Activated naive CD8-positive, alpha-beta T cell treated with anti-CD3 and anti-CD28 coated beads, Interleukin-2, amount 10 ng/mL, durations not matched to agents 7 days and 5 days (primary cell): ENCODE results near the gene PTTG1. TPM values are rescaled to one million over a fixed set of nuclear protein-coding genes. Genes with fewer than 3 reads are reported as not detected.

Experiments
- ATAC-seq: fragments of 150-1000 bp; cut with Tn5 transposase; one replicate; pipeline ENCODE4 v1.10.0; 2021; ENCODE audit warnings: low read depth, moderate library complexity
- POLR2A ChIA-PET: fragments of 350-600 bp; sonication (Branson Sonifier 250); formaldehyde crosslinking; loops from one replicate; lab custom pipeline; 2021; ENCODE audit warnings: antibody characterized with exemption; lab: Charles Lee
- DNase-seq: peaks from one replicate; pipeline ENCODE4 v3.0.0; 2021
- H3K27ac Mint-ChIP-seq: one replicate; pipeline ENCODE4 v1.8.0; 2022; ENCODE audit warnings: mild to moderate bottlenecking, mixed read lengths
- H3K27me3 Mint-ChIP-seq: one replicate; pipeline ENCODE4 v1.8.0; 2022; ENCODE audit warnings: mild to moderate bottlenecking, moderate library complexity, mixed read lengths
- H3K36me3 Mint-ChIP-seq: one replicate; pipeline ENCODE4 v1.8.0; 2021; ENCODE audit warnings: mild to moderate bottlenecking, mixed read lengths
- H3K4me1 Mint-ChIP-seq: one replicate; pipeline ENCODE4 v1.8.0; 2021; ENCODE audit warnings: mixed read lengths
- H3K4me3 Mint-ChIP-seq: one replicate; pipeline ENCODE4 v1.8.0; 2022; ENCODE audit warnings: mild to moderate bottlenecking, moderate library complexity, mixed read lengths
- H3K9me3 Mint-ChIP-seq: one replicate; pipeline ENCODE4 v1.8.0; 2021; ENCODE audit warnings: mixed read lengths
- total RNA-seq, 2 experiments: library from RNA; stranded (reverse); gene quantifications; one replicate each; pipeline ENCODE4 v1.2.3, GENCODE V29; 2021

The PTTG1 gene
- total RNA-seq, 2 experiments from 2014 or later: 118 TPM

GRCh38 chr5:160464466-160464797 is 42.8 kb downstream of the PTTG1 start:
- ATAC-seq: no peak
- DNase-seq: no peak
- Mint-ChIP-seq H3K9me3 (no peaks in the 10 kb centered on the region), H3K36me3 (no peaks in the 10 kb centered on the region), H3K27ac (no peak overlapping the region), H3K27me3 (no peaks in the 10 kb centered on the region), H3K4me1 (peaks cover 34% of the 10 kb centered on the region), H3K4me3 (no peak overlapping the region)
- POLR2A ChIA-PET: no interaction called here

- ATAC-seq: no peak
- POLR2A ChIA-PET: interaction anchor here (2.0 kb wide), 1 partner anchor 41 kb away, joined by 15 read pairs; no protein-coding TSS in a partner anchor
- no peak overlapping the region for H3K27ac Mint-ChIP-seq
These were observed 44.5 kb downstream of the PTTG1 start for GRCh38 chr5:160466116-160466515.

GRCh38 chr5:160466889-160467554 is 45.4 kb downstream of the PTTG1 start:
- Mint-ChIP-seq H3K36me3 (peaks cover 4% of the 10 kb centered on the region), H3K9me3 (no peaks in the 10 kb centered on the region), H3K4me1 (peaks cover 56% of the 10 kb centered on the region), H3K27me3 (no peaks in the 10 kb centered on the region), H3K4me3 (peak overlapping the region; percentile 93), H3K27ac (peak overlapping the region; percentile 94)
- ATAC-seq (no peak), DNase-seq (no peak)
- POLR2A ChIA-PET: interaction anchor here (0.7 to 2.0 kb wide), 5 partner anchors 25 to 48 kb away, joined by 3 to 15 read pairs (median 6); partner anchors contain the start of genes PTTG1 and SLU7

More at GRCh38 chr5:160466116-160466515, 44.5 kb downstream of the PTTG1 start:
- no peak overlapping the region for H3K4me3 Mint-ChIP-seq
- H3K4me1 Mint-ChIP-seq: peaks cover 48% of the 10 kb centered on the region
- no peaks in the 10 kb centered on the region for H3K27me3 Mint-ChIP-seq
- no peaks in the 10 kb centered on the region for H3K9me3 Mint-ChIP-seq
- DNase-seq: no peak
- peaks cover 2% of the 10 kb centered on the region for H3K36me3 Mint-ChIP-seq

- peak overlapping the region; percentile 93 for H3K4me3 Mint-ChIP-seq
- H3K9me3 Mint-ChIP-seq: no peaks in the 10 kb centered on the region
- peaks cover 58% of the 10 kb centered on the region for H3K4me1 Mint-ChIP-seq
- peak overlapping the region; percentile 94 for H3K27ac Mint-ChIP-seq
- POLR2A ChIA-PET: interaction anchor here (0.6 to 2.0 kb wide), 8 partner anchors 16 to 63 kb away, joined by 3 to 15 read pairs (median 4); partner anchors contain the start of genes PTTG1 and SLU7
- DNase-seq (peak; percentile 81), ATAC-seq (peak; percentile 90)
- H3K36me3 Mint-ChIP-seq: peaks cover 8% of the 10 kb centered on the region
- no peaks in the 10 kb centered on the region for H3K27me3 Mint-ChIP-seq
These were observed 46.1 kb downstream of the PTTG1 start for GRCh38 chr5:160467555-160468362.

- H3K4me1 Mint-ChIP-seq: peaks cover 60% of the 10 kb centered on the region
- POLR2A ChIA-PET: interaction anchor here (0.6 to 1.8 kb wide), 5 partner anchors 15 to 64 kb away, joined by 3 to 12 read pairs (median 3); partner anchors contain the start of gene SLU7
- ATAC-seq (no peak), DNase-seq (no peak)
- no peaks in the 10 kb centered on the region for H3K27me3 Mint-ChIP-seq
- H3K36me3 Mint-ChIP-seq: peaks cover 10% of the 10 kb centered on the region
- no peaks in the 10 kb centered on the region for H3K9me3 Mint-ChIP-seq
- peak overlapping the region; percentile 93 for H3K4me3 Mint-ChIP-seq
- H3K27ac Mint-ChIP-seq: peak overlapping the region; percentile 94
These were observed 46.8 kb downstream of the PTTG1 start for GRCh38 chr5:160468363-160468975.

- peaks cover 10% of the 10 kb centered on the region for H3K36me3 Mint-ChIP-seq
- H3K4me3 Mint-ChIP-seq: peak overlapping the region; percentile 93
- H3K27me3 Mint-ChIP-seq: no peaks in the 10 kb centered on the region
- peaks cover 56% of the 10 kb centered on the region for H3K4me1 Mint-ChIP-seq
- no peak for DNase-seq
- H3K27ac Mint-ChIP-seq: peak overlapping the region; percentile 78
- ATAC-seq: no peak
- H3K9me3 Mint-ChIP-seq: no peaks in the 10 kb centered on the region
- POLR2A ChIA-PET: no interaction called here
These were observed 47.8 kb downstream of the PTTG1 start for GRCh38 chr5:160469156-160470144.

GRCh38 chr5:160470437-160471361 is 49.0 kb downstream of the PTTG1 start:
- H3K36me3 Mint-ChIP-seq: peaks cover 10% of the 10 kb centered on the region

GRCh38 chr5:160471761-160472160 is 50.1 kb downstream of the PTTG1 start:
- Mint-ChIP-seq H3K27me3 (no peaks in the 10 kb centered on the region), H3K36me3 (peaks cover 12% of the 10 kb centered on the region), H3K4me1 (peaks cover 57% of the 10 kb centered on the region), H3K27ac (peak overlapping the region; percentile 76), H3K9me3 (no peaks in the 10 kb centered on the region), H3K4me3 (peak overlapping the region; percentile 60)
- POLR2A ChIA-PET: interaction anchor here (1.6 kb wide), 1 partner anchor 53 kb away, joined by 5 read pairs; the partner anchor contains the start of gene SLU7
- ATAC-seq (no peak), DNase-seq (no peak)

More at GRCh38 chr5:160470437-160471361, 49.0 kb downstream of the PTTG1 start:
- ATAC-seq (no peak), DNase-seq (no peak)
- peak overlapping the region; percentile 90 for H3K27ac Mint-ChIP-seq
- no peaks in the 10 kb centered on the region for H3K9me3 Mint-ChIP-seq
- no peaks in the 10 kb centered on the region for H3K27me3 Mint-ChIP-seq
- peak overlapping the region; percentile 93 for H3K4me3 Mint-ChIP-seq
- H3K4me1 Mint-ChIP-seq: peaks cover 56% of the 10 kb centered on the region
- POLR2A ChIA-PET: interaction anchor here (1.6 kb wide), 1 partner anchor 52 kb away, joined by 5 read pairs; the partner anchor contains the start of gene SLU7

- no peak for DNase-seq
- no peaks in the 10 kb centered on the region for H3K9me3 Mint-ChIP-seq
- H3K4me1 Mint-ChIP-seq: peaks cover 58% of the 10 kb centered on the region
- peak overlapping the region; percentile 76 for H3K27ac Mint-ChIP-seq
- no peaks in the 10 kb centered on the region for H3K27me3 Mint-ChIP-seq
- peaks cover 12% of the 10 kb centered on the region for H3K36me3 Mint-ChIP-seq
- ATAC-seq: no peak
- POLR2A ChIA-PET: no interaction called here
- H3K4me3 Mint-ChIP-seq: peak overlapping the region; percentile 60
These were observed 50.8 kb downstream of the PTTG1 start for GRCh38 chr5:160472482-160472881.

- POLR2A ChIA-PET: no interaction called here
- ATAC-seq (no peak), DNase-seq (no peak)
- H3K27me3 Mint-ChIP-seq: no peaks in the 10 kb centered on the region
- H3K27ac Mint-ChIP-seq: no peak overlapping the region
- H3K9me3 Mint-ChIP-seq: no peaks in the 10 kb centered on the region
- no peak overlapping the region for H3K4me3 Mint-ChIP-seq
- H3K36me3 Mint-ChIP-seq: peaks cover 15% of the 10 kb centered on the region
- H3K4me1 Mint-ChIP-seq: peaks cover 53% of the 10 kb centered on the region
These were observed 52.0 kb downstream of the PTTG1 start for GRCh38 chr5:160473681-160474080.

GRCh38 chr5:160474084-160474483 is 52.4 kb downstream of the PTTG1 start:
- POLR2A ChIA-PET: no interaction called here
- no peaks in the 10 kb centered on the region for H3K9me3 Mint-ChIP-seq
- peaks cover 53% of the 10 kb centered on the region for H3K4me1 Mint-ChIP-seq
- no peak overlapping the region for H3K27ac Mint-ChIP-seq
- peaks cover 15% of the 10 kb centered on the region for H3K36me3 Mint-ChIP-seq
- H3K4me3 Mint-ChIP-seq: no peak overlapping the region
- no peak for ATAC-seq
- no peaks in the 10 kb centered on the region for H3K27me3 Mint-ChIP-seq
- no peak for DNase-seq
